ENCODE measurements around the gene TRIM41.
A peak's percentile ranks its signal among the peaks of the same experiment; 100 is the strongest.
"Not testable (repeated sequence)": the region's sequence is repeated elsewhere in the genome, so short reads cannot be mapped to it uniquely, and the experiment has no call there.

The TRIM41 gene

DNA sequence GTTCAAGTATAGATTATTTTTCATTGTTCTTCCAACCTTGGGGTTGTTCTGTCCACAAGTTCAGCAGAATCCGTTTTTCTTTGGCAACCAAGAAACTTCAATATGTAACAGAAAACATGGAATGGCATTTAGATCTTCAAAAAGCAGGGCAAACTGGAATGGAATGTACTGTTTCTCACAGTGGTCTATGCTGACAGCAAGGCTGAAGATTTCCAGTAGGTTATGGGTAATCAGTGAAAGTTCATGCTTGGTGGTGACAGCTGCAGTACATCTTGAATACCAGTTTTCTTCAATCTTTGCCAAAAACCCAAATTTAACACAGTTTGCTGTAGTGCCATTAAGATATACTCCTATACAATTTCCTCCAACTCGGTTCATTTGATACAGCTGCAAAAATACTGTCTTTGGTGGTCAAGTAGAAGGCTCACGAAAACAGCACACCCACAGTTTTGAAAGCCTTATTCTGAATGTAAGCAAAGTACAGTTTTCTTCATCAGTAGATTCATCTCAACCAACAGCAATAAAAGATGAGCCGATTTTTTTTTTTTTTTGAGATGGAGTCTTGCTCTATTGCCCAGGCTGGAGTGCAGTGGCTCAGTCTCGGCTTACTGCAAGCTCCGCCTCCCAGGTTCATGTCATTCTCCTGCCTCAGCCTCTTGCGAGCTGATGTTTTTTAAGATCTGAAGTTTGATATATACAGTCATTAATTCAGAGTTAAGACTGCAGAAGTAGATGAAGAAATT lies 32.9 kb downstream of the TRIM41 start:
- DNase-seq (ENCODE audit: low read depth) = no peak

GRCh38 chr5:181258576-181258975 lies 35.5 kb downstream of the TRIM41 start:
- no peak for DNase-seq (ENCODE audit: low read depth)

DNA sequence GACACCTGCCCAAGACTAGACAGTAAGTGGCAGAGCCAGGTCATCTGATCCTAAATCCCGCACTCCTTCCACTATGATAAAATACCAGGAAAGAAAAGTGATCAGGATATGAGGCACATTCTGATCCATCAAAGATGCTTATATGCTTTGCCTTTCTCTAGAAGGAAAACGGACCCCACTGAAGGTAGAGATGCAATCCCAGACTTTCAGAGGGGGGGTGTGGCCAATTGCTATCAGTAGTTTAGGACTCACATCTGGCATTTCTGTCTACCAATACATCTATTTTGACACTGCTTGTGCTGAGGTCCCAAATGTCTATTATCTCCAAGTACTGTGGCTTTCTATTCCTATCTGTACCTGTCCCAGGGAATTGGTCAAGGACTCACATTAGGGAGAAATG lies 36.2 kb downstream of the TRIM41 start:
- DNase-seq (ENCODE audit: low read depth) = no peak

GRCh38 chr5:181259974-181260719 lies 37.1 kb downstream of the TRIM41 start:
- DNase-seq (ENCODE audit: low read depth) = no peak

DNA sequence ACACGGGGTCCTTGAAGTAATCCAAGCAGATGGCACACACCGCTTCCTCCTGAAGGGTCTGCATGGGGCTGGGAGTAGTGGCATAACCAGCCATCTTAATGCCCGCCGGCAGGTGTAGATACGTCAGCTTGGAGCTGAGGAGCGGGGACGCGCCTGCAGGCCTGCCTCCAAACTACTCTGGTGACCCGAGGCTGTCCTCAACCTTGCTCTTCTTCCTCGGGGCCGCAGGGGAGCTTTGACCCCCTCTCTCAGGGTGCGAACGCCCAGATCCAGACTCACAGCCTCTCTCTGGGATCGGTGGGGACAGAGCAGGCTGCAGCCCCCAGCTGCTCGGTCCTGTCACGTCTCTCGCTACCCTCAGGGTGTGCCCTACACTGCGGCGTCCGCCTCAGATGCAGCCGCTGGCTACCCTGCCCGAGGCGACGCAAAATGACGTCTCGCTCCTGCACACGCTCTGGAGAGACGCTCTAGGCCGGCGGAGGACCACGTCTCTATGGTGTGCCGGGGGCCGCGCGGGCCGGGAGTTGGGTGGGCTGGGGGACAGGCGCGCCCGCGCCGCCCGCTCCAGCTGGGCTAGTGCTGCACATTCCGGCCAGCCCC lies 37.7 kb downstream of the TRIM41 start, which contains the start of gene TRIM52:
Gene TRIM52, minus strand, starts transcription at position 424 of the 600 bp plus-strand sequence. Its CDS starts 330 bp downstream, at position 94.
- DNase-seq (ENCODE audit: low read depth) = peak; percentile 80

- peak; percentile 45 for DNase-seq (ENCODE audit: low read depth)
Measured at GRCh38 chr5:181261320-181262049, 38.4 kb downstream of the TRIM41 start.

- DNase-seq (ENCODE audit: low read depth) = no peak
Measured at GRCh38 chr5:181263633-181264032, 40.6 kb downstream of the TRIM41 start.

DNA sequence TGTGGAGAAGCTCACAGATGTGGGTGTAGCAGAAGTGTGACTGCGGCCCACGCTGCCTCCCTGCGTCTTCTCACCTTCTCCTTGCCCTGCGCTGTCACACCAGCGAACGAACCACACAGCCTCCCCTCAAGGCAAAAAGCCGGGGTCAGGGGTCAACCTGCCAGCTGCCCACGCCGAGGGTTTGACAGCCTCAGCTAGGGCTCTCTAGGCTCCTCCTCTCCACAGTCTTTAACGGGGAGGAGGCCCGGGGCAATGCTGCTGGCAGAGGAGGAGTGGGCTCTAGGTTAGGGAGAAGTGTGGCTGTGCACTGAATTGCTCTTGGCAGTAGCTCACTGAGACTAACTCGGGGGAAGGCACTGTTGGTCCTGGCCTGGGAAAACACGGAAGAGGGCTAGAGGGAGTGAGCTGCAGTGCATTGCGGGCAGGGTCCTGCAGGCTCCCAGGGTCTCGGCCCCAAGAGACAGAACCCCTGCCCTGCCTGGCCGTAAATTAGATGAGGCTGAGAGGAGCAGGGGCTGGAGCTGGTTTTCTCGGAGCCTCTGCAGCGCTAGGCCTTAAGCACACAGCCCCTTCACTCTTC lies 42.1 kb downstream of the TRIM41 start:
- DNase-seq (ENCODE audit: low read depth) = no peak

DNA sequence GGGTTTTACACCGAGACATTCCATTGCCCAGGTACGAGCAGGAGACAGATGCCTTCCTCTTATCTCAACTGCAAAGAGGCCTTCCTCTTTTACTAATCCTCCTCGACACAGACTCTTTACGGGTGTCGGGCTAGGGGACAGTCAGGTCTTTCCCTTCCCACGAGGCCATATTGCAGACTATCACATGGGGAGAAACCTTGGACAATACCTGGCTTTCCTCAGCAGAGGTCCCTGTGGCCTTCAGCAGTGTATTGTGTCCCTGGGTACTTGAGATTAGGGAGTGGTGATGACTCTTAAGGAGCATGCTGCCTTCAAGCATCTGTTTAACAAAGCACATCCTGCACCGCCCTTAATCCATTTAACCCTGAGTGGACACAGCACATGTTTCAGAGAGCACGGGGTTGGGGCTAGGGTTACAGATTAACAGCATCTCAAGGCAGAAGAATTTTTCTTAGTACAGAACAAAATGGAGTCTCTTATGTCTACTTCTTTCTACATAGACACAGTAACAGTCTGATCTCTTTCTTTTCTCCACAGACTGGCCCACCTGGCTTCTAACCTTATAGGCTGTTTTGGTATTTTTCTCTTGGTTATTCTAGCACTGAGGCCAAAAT lies 44.3 kb downstream of the TRIM41 start:
- not testable (repeated sequence) for DNase-seq (ENCODE audit: low read depth)

DNA sequence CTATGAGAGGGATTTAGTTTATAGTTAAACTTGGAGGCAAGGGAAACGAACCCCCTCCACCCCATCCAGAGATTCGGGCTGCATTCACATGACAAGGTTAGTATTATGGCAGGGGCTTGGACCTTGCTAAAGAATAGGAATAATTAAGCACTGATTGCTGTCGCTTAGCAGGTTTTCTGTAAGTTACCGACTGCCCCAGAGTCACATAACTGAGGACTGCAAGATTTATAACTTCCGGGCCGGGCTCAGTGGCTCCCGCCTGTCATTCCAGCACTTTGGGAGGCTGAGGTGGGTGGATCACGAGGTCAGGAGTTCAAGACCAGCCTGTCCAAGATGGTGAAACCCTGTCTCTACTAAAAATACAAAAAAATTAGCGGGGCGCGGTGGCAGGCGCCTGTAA lies 44.8 kb downstream of the TRIM41 start:
- not testable (repeated sequence) for DNase-seq (ENCODE audit: low read depth)

GRCh38 chr5:181271081-181271480 lies 48.0 kb downstream of the TRIM41 start:
- DNase-seq (ENCODE audit: low read depth) = no peak

DNA sequence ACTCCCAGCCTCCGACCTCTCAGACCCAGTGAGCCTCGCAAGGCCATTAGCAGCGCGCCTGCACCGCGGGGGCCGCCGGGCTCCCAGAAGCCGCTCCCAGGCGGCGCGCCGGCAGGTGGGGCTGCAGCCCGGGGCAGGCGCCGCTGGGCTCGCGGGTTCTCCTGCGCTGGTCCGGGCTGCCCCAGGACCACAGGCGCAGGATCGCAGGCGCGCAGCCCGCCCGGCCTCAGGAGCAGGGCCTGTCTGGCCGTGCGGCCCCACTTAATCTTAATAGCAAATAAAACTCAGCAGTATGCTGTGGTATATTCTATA lies 50.3 kb downstream of the TRIM41 start:
- not testable (repeated sequence) for DNase-seq (ENCODE audit: low read depth)

- no peak for DNase-seq (ENCODE audit: low read depth)
Measured at GRCh38 chr5:181280251-181280762, 57.2 kb downstream of the TRIM41 start.

DNA sequence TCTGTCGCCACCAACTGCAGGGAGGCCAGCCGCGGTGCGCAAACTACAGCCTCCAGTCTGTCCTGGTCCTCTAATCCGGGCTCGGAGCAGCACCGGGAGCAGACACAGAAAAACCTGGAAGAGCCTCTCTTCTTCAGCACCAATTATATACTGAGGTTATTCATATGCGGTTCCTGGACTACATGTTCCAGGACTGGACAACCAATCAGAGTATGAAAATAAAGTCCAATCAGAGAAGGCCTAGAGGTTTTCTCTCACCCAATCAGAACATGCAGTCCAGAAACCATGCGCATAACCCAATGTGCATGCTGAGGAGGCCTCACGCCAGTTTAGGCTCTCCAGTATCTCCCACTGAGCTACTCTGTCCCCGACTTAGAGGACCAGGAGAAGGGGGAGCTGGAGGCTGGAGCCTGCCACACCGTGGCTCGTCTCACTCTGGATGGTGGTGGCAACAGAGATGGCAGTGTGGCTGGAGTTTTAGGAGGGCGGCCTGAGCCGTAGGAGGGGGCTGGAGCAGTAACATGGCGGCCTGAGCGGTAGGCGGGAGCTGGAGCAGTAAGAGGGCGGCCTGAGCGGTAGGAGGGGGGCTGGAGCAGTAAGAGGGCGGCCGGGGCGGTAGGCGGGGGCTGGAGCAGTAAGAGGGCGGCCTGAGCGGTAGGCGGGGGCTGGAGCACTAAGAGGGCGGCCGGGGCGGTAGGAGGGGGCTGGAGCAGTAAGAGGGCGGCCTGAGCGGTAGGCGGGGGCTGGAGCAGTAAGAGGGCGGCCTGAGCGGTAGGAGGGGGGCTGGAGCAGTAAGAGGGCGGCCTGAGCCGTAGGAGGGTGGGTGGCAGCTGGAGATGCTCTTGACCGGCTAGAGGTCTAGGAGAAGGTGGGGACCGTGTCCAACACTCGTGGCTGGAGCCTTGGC lies 58.2 kb downstream of the TRIM41 start:
- DNase-seq (ENCODE audit: low read depth) = no peak

GRCh38 chr5:181281984-181282316 lies 58.9 kb downstream of the TRIM41 start:
- no peak for DNase-seq (ENCODE audit: low read depth)

DNA sequence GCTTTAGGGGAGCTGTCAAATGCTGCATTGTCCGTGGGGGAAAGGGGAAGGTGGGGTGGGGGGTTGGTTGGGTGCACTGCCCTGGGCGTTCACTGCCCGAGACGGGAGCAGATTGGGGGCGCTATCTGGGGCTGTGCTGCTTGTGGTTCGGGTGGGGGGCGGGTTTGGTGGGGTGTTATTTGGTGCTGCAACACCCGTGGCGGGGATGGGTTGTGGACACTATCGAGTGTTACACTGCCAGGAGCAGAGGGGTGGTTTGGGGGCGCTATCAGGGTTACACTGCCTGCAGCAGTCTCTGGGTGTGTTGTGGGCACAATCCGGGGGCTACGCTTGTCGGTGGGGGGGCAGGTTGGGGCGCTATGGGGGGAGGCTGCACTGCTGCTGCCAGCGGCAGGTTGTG lies 59.3 kb downstream of the TRIM41 start:
- not testable (repeated sequence) for DNase-seq (ENCODE audit: low read depth)

DNA sequence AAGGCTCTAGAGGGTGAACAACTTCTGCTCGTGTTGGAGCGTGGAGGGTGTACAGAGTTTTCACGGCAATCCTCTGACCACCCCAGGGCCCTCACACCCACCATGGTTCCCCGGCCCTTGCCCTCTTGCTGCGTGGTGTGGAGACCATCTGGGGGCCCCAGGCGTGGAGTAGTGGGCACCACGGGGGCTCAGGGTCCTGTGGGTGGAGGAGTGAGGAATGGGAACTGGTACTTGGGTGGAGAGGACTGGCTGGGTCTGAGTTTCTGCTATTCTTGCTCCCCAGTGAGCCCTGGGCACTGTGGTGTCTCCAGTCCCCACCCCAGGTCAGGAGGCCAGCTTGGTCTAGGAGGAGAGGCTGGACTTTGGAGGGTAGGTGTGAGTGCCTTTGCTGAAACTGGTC lies 59.8 kb downstream of the TRIM41 start:
- no peak for DNase-seq (ENCODE audit: low read depth)

GRCh38 chr5:181283347-181283746 lies 60.3 kb downstream of the TRIM41 start:
- no peak for DNase-seq (ENCODE audit: low read depth)

DNA sequence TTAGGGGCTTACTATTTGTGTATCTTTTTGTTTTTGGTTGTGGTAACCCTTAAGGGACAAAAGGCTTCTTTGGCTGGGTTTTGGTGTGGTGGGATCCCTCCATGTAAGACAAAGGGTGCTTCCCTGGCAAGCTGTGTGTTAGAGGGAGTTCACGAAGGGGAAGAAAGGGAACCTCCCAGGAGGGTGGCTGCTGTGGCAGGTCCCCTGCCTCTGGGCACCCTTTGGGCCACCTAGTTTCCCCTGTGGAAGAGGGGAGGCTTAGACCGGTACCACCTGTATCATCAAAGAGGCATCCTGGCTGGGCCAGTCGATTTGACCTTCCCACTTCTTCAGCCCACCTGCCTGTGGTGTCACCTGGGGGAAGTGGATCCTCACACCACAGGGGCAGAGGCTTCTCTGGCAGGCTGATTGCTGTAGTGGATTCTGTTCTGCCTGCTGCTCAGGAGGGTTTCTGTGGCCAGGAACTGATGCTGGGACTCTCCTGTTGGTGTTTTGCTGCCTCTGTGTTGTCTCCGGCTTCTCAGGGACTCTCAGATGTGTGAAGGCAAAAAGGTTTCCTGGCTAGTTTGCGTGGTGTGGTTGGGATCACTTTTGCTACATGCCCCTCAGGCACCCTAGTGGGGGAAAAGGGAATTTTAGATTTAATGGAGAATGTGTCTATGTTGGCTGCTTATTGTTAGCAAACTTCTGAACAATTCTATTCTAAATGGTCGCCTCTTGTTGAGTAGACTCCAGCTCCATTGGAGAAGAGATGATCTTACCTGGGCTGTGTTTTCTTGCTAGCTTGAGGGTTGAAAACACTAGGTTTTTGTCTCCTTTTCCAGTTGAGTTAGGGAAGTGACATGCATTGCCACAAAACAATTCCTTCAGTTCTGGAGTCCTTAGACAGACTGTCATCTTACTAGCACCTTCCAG lies 61.0 kb downstream of the TRIM41 start:
- not testable (repeated sequence) for DNase-seq (ENCODE audit: low read depth)
